AG10803 (cell line): Measurements from ENCODE around the gene FYN.

Source experiments
- DNase-seq: peaks from one replicate; pipeline ENCODE4 v3.0.0; 2010; ENCODE audit warnings: low read depth
- H3K4me3 ChIP-seq: 2 replicates; pipeline ENCODE4 v1.5.1; 2011; ENCODE audit warnings: mild to moderate bottlenecking, low read length, control low read depth
- TF ChIP-seq, protein P1 (sequence below): conservative IDR thresholded peaks from 2 replicates; pipeline ENCODE4 v1.5.1; 2011; ENCODE audit warnings: mild to moderate bottlenecking, low read length, control low read depth, inconsistent platforms

Gene FYN

DNA sequence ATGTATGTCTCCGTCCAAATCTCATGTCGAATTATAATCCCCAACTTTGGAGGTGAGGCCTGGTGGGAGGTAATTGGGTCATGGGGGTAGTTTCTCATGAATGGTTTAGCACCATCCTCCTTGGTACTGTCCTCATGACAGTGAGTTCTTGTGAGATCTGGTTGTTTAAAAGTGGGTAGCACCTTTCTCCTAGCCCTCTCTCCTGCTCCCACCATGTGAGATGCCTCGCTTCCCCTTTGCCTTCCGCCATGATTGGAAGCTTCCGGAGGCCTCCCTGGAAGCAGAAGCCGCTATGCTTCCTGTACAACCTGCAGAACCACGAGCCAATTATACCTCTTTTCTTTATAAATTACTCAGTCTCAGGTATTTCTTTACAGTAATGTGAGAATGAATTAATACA lies 123.1 kb downstream of the FYN start:
- TF ChIP-seq, protein P1, sequence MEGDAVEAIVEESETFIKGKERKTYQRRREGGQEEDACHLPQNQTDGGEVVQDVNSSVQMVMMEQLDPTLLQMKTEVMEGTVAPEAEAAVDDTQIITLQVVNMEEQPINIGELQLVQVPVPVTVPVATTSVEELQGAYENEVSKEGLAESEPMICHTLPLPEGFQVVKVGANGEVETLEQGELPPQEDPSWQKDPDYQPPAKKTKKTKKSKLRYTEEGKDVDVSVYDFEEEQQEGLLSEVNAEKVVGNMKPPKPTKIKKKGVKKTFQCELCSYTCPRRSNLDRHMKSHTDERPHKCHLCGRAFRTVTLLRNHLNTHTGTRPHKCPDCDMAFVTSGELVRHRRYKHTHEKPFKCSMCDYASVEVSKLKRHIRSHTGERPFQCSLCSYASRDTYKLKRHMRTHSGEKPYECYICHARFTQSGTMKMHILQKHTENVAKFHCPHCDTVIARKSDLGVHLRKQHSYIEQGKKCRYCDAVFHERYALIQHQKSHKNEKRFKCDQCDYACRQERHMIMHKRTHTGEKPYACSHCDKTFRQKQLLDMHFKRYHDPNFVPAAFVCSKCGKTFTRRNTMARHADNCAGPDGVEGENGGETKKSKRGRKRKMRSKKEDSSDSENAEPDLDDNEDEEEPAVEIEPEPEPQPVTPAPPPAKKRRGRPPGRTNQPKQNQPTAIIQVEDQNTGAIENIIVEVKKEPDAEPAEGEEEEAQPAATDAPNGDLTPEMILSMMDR: no peak
- H3K4me3 ChIP-seq: no peak overlapping the region
- DNase-seq: no peak

DNA sequence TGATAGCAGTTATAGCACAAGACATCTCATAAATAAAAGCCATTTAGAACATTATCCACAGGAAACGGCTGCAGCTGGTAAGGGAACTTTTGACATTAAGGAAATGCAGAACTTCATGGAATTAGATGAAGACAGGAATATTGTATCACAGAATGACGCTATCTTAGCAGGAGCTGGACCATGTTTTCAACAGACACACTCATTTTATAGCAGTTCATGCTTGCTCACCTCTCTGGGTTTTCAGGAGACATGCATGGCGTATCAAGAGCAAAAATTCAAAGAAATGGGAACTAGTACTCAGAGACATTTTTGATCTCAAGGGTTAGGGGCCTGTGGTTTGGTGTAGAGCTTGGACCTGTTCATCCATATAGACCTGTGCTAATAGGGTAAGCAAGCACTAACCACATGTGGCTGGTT lies 125.0 kb downstream of the FYN start:
- no peak for DNase-seq
- no peak overlapping the region for H3K4me3 ChIP-seq
- TF ChIP-seq, protein P1: no peak

DNA sequence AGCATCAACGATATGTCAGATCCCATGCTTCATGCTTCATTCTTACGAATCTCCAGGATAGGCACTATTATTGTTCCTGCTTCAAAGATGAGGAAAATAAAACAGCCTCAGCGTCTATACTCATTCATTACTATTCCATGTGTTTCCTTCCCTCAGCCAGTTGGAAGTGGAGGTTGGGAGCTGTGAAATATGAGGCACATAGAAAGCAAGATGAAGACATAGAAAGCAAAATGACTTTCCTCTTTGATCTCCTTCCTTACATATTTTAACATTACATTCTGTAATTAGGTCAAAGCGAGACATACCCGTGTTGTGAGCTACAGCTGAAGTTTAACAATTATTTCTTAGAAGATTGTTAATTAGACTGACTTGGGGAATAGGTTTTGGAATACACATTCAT lies 125.4 kb downstream of the FYN start:
- TF ChIP-seq, protein P1: no peak
- DNase-seq: no peak
- no peak overlapping the region for H3K4me3 ChIP-seq

DNA sequence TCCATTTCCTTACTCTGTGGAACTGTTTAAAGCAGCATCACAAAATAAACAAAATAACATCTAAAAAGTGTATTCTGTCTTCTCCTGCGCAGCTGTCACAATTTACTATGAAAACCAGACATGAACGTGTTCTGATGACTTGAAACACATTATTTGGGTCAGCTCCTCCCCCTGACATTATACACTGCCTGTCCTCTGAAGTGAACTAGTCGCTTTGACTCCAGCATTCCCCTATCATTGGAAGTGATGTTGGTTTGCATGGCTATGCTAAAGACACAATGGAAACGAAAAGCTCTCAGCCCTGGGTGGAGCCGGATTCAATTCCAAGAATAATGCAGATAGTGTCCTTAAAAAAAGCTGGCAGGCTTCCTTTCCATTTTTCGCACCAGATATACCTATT lies 125.9 kb downstream of the FYN start:
- H3K4me3 ChIP-seq: no peak overlapping the region
- DNase-seq: no peak
- TF ChIP-seq, protein P1: no peak

DNA sequence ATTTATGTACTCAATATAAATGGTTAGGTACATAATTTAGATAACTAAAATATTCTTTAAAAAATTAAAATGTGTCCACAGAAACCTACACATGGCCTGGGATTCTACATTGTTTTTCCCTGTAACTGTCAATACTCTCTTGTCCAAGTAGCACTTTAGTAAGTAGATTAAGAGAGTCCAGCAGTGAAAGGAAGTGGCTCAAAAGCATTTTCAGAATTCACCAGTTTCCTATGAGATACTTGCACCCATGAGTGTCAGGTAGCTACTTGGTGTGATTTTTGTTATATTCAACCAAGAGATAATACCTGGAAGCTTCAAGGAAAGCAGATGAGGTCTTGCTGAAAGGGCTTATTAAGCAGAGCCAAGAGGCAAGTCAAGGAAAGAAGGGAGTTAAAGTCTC lies 126.3 kb downstream of the FYN start:
- TF ChIP-seq, protein P1: no peak

DNA sequence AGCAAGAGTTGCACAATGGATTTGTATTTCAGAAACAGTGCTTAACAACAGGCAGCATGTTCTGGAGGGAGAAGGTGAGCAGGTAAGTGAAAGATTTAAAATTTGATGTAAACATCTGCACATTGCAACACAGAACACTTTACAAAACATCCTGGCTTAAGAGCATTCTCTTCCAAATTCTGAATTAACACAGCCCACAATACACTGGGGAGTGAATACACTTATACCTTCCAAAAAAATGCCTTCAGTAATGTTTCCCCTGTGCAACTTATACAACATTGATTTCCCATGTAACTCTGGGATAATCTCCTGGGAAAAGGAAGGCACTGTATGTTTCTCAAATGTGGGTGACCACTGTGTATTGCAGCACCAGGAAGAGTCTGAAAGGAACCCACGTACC lies 127.6 kb downstream of the FYN start:
- H3K4me3 ChIP-seq: no peak overlapping the region
- TF ChIP-seq, protein P1: no peak
- no peak for DNase-seq

More for the DNA sequence above, 126.3 kb downstream of the FYN start:
- no peak for DNase-seq
- no peak overlapping the region for H3K4me3 ChIP-seq

DNA sequence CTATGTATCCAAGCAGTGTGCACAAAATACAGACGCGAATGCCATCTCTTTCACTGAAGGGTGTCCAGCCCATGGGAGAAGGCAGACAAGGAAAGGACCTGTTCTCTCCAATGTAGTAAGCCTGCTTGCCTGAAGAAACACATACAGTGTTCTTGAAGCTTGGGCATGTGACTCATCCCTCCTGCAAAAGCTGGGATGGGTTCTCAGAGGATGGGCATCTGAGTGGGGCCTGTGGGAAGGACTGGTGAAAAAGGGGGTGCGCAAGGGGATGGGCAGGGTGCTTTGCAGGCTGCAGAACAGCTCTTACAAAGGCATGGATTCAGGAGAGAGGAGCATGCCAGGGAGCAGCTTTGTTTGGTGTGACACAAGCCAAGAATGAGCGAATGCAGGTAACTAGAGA lies 128.1 kb downstream of the FYN start:
- no peak for DNase-seq
- H3K4me3 ChIP-seq: no peak overlapping the region
- TF ChIP-seq, protein P1: no peak
